ENCODE data around the gene NPIPB8. TPM values are rescaled to one million over a fixed set of nuclear protein-coding genes. Genes with fewer than 3 reads are reported as not detected.

Gene NPIPB8
- polyA plus RNA-seq, 1 donor from 2014 or later = not detected

GRCh38 chr16:28602529-28602928 lies 35.3 kb upstream of the NPIPB8 start:
- H3K79me2 ChIP-seq (replicated peaks; ENCODE audit: insufficient read depth, low read length) = no peaks in the 10 kb centered on the region
- no peak overlapping the region for H3K4me3 ChIP-seq (ENCODE audit: low read length)
- no peaks in the 10 kb centered on the region for H3K9me3 ChIP-seq (ENCODE audit: low read length)
- H2AFZ ChIP-seq (ENCODE audit: low read depth, low read length) = no peak overlapping the region
- H3K27me3 ChIP-seq (ENCODE audit: insufficient read depth, low read depth, low read length) = no peaks in the 10 kb centered on the region
- H3K9me2 ChIP-seq (ENCODE audit: insufficient read depth, low read length) = no peaks in the 10 kb centered on the region
- H3K4me2 ChIP-seq (ENCODE audit: low read length) = no peak overlapping the region
- no peak overlapping the region for H3K9ac ChIP-seq (ENCODE audit: low read length)
- no peak overlapping the region for H3K27ac ChIP-seq (ENCODE audit: low read length)
- H3F3A ChIP-seq (ENCODE audit: insufficient read depth, low read length, poor library complexity, severe bottlenecking) = no peaks in the 10 kb centered on the region
- no peaks in the 10 kb centered on the region for H3K36me3 ChIP-seq (ENCODE audit: insufficient read depth, low read length)
- no peaks in the 10 kb centered on the region for H4K20me1 ChIP-seq (ENCODE audit: insufficient read depth)
- TF ChIP-seq POLR2AphosphoS5 (IDR thresholded peaks at IDR 0.05) (no peak), MXI1 (conservative IDR thresholded peaks at IDR 0.05; ENCODE audit: poor library complexity, severe bottlenecking) (no peak)

GRCh38 chr16:28603381-28604185 lies 34.3 kb upstream of the NPIPB8 start:
- no peak for TF ChIP-seq POLR2AphosphoS5 (IDR thresholded peaks at IDR 0.05)
- TF ChIP-seq SMC3 (conservative IDR thresholded peaks at IDR 0.05; ENCODE audit: poor library complexity) = no peak
- TF ChIP-seq, protein P1, sequence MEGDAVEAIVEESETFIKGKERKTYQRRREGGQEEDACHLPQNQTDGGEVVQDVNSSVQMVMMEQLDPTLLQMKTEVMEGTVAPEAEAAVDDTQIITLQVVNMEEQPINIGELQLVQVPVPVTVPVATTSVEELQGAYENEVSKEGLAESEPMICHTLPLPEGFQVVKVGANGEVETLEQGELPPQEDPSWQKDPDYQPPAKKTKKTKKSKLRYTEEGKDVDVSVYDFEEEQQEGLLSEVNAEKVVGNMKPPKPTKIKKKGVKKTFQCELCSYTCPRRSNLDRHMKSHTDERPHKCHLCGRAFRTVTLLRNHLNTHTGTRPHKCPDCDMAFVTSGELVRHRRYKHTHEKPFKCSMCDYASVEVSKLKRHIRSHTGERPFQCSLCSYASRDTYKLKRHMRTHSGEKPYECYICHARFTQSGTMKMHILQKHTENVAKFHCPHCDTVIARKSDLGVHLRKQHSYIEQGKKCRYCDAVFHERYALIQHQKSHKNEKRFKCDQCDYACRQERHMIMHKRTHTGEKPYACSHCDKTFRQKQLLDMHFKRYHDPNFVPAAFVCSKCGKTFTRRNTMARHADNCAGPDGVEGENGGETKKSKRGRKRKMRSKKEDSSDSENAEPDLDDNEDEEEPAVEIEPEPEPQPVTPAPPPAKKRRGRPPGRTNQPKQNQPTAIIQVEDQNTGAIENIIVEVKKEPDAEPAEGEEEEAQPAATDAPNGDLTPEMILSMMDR (IDR thresholded peaks at IDR 0.05; ENCODE audit: poor library complexity, severe bottlenecking) = no peak
- no peak for TF ChIP-seq EZH2 (IDR thresholded peaks at IDR 0.05; ENCODE audit: borderline replicate concordance, insufficient read depth, low read length, poor library complexity, severe bottlenecking)
- TF ChIP-seq, protein P2, sequence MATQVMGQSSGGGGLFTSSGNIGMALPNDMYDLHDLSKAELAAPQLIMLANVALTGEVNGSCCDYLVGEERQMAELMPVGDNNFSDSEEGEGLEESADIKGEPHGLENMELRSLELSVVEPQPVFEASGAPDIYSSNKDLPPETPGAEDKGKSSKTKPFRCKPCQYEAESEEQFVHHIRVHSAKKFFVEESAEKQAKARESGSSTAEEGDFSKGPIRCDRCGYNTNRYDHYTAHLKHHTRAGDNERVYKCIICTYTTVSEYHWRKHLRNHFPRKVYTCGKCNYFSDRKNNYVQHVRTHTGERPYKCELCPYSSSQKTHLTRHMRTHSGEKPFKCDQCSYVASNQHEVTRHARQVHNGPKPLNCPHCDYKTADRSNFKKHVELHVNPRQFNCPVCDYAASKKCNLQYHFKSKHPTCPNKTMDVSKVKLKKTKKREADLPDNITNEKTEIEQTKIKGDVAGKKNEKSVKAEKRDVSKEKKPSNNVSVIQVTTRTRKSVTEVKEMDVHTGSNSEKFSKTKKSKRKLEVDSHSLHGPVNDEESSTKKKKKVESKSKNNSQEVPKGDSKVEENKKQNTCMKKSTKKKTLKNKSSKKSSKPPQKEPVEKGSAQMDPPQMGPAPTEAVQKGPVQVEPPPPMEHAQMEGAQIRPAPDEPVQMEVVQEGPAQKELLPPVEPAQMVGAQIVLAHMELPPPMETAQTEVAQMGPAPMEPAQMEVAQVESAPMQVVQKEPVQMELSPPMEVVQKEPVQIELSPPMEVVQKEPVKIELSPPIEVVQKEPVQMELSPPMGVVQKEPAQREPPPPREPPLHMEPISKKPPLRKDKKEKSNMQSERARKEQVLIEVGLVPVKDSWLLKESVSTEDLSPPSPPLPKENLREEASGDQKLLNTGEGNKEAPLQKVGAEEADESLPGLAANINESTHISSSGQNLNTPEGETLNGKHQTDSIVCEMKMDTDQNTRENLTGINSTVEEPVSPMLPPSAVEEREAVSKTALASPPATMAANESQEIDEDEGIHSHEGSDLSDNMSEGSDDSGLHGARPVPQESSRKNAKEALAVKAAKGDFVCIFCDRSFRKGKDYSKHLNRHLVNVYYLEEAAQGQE (IDR thresholded peaks at IDR 0.05; ENCODE audit: borderline replicate concordance) = no peak
- TF ChIP-seq MXI1 (conservative IDR thresholded peaks at IDR 0.05; ENCODE audit: poor library complexity, severe bottlenecking) = no peak
- no peak for TF ChIP-seq EP300 (conservative IDR thresholded peaks at IDR 0.05; ENCODE audit: poor library complexity, severe bottlenecking)
- no peak for TF ChIP-seq TAF1 (IDR thresholded peaks at IDR 0.05; ENCODE audit: low read depth)
- no peak for TF ChIP-seq RAD21 (conservative IDR thresholded peaks at IDR 0.05)
- Histone ChIP-seq H3K27ac (ENCODE audit: low read length) (no peak overlapping the region), H3K79me2 (replicated peaks; ENCODE audit: insufficient read depth, low read length) (no peaks in the 10 kb centered on the region), H3K9me2 (ENCODE audit: insufficient read depth, low read length) (no peaks in the 10 kb centered on the region), H3F3A (ENCODE audit: insufficient read depth, low read length, poor library complexity, severe bottlenecking) (no peaks in the 10 kb centered on the region), H2AFZ (ENCODE audit: low read depth, low read length) (no peak overlapping the region), H3K4me2 (ENCODE audit: low read length) (no peak overlapping the region), H3K36me3 (ENCODE audit: insufficient read depth, low read length) (no peaks in the 10 kb centered on the region), H3K9ac (ENCODE audit: low read length) (no peak overlapping the region), H3K9me3 (ENCODE audit: low read length) (no peaks in the 10 kb centered on the region), H3K27me3 (ENCODE audit: insufficient read depth, low read depth, low read length) (no peaks in the 10 kb centered on the region), H3K4me3 (ENCODE audit: low read length) (no peak overlapping the region), H4K20me1 (ENCODE audit: insufficient read depth) (no peaks in the 10 kb centered on the region)
